ENCODE measurements around the gene TRPM8.
"Not testable (repeated sequence)": the region's sequence is repeated elsewhere in the genome, so short reads cannot be mapped to it uniquely, and the experiment has no call there.

Gene TRPM8

GRCh38 chr2:233952335-233952734 is 35.2 kb downstream of the TRPM8 start:
- no peak for TF ChIP-seq CTCF (conservative IDR thresholded peaks at IDR 0.05)
- H3K27ac ChIP-seq, result peak overlapping the region; percentile 94

- peak overlapping the region; percentile 94 for H3K27ac ChIP-seq
- no peak for TF ChIP-seq CTCF (conservative IDR thresholded peaks at IDR 0.05)
Observed at GRCh38 chr2:233953087-233953801, 36.1 kb downstream of the TRPM8 start.

GRCh38 chr2:233960203-233960602 is 43.0 kb downstream of the TRPM8 start:
- no peak for TF ChIP-seq CTCF (conservative IDR thresholded peaks at IDR 0.05)
- H3K27ac ChIP-seq, result no peak overlapping the region

- no peak for TF ChIP-seq CTCF (conservative IDR thresholded peaks at IDR 0.05)
- no peak overlapping the region for H3K27ac ChIP-seq
Observed at GRCh38 chr2:233961905-233962304, 44.7 kb downstream of the TRPM8 start.

- H3K27ac ChIP-seq, result no peak overlapping the region
- TF ChIP-seq CTCF (conservative IDR thresholded peaks at IDR 0.05), result no peak
Observed at GRCh38 chr2:233964581-233964980, 47.4 kb downstream of the TRPM8 start.

- no peak overlapping the region for H3K27ac ChIP-seq
- no peak for TF ChIP-seq CTCF (conservative IDR thresholded peaks at IDR 0.05)
Observed at GRCh38 chr2:233965032-233965603, 47.9 kb downstream of the TRPM8 start.

- H3K27ac ChIP-seq, result not testable (repeated sequence)
Observed at GRCh38 chr2:233965646-233966045, 48.5 kb downstream of the TRPM8 start.

- no peak overlapping the region for H3K27ac ChIP-seq
- TF ChIP-seq CTCF (conservative IDR thresholded peaks at IDR 0.05), result no peak
Observed at GRCh38 chr2:233966388-233966787, 49.2 kb downstream of the TRPM8 start.
